ENCODE data around the gene ASAH2. TPM values are rescaled to one million over a fixed set of nuclear protein-coding genes. Genes with fewer than 3 reads are reported as not detected.

Gene ASAH2
- total and polyA plus RNA-seq, 2 donors = 0.18 to 1.4 TPM

GRCh38 chr10:50286517-50286916, 35.2 kb upstream of the ASAH2 start:
- no peaks in the 10 kb centered on the region for H3K4me1 ChIP-seq (ENCODE audit: control insufficient read depth in 2 of 2, insufficient read depth in 2 of 2, low read length in 2 of 2)
- DNase-seq (ENCODE audit: low read depth in 6 of 9, low spot score in 9 of 9) = no peak
- no peaks in the 10 kb centered on the region for H3K9me3 ChIP-seq (ENCODE audit: control insufficient read depth in 2 of 2, insufficient read depth in 1 of 2, low read length in 1 of 2)
- WGBS = 84% methylated on average over 2 of the region's 2 CpGs
- H3K27me3 ChIP-seq (ENCODE audit: control insufficient read depth in 2 of 2, insufficient read depth in 1 of 2, low read length in 1 of 2) = no peaks in the 10 kb centered on the region
- H3K27ac ChIP-seq (ENCODE audit: low read depth in 1 of 2, low read length in 1 of 2) = no peak overlapping the region
- no peaks in the 10 kb centered on the region for H3K36me3 ChIP-seq (ENCODE audit: control insufficient read depth in 2 of 2, insufficient read depth in 2 of 2, low read length in 1 of 2)
- H3K4me3 ChIP-seq (ENCODE audit: low read length in 2 of 2) = no peak overlapping the region

- no peaks in the 10 kb centered on the region for H3K27me3 ChIP-seq (ENCODE audit: control insufficient read depth in 2 of 2, insufficient read depth in 1 of 2, low read length in 1 of 2)
- no peaks in the 10 kb centered on the region for H3K36me3 ChIP-seq (ENCODE audit: control insufficient read depth in 2 of 2, insufficient read depth in 2 of 2, low read length in 1 of 2)
- WGBS = 93% methylated on average over 4 of the region's 4 CpGs
- H3K27ac ChIP-seq (ENCODE audit: low read depth in 1 of 2, low read length in 1 of 2) = no peak overlapping the region
- H3K4me3 ChIP-seq (ENCODE audit: low read length in 2 of 2) = no peak overlapping the region
- H3K9me3 ChIP-seq (ENCODE audit: control insufficient read depth in 2 of 2, insufficient read depth in 1 of 2, low read length in 1 of 2) = no peaks in the 10 kb centered on the region
- DNase-seq (ENCODE audit: low read depth in 6 of 9, low spot score in 9 of 9) = no peak
- H3K4me1 ChIP-seq (ENCODE audit: control insufficient read depth in 2 of 2, insufficient read depth in 2 of 2, low read length in 2 of 2) = no peaks in the 10 kb centered on the region
Observed at GRCh38 chr10:50281967-50282522, 30.7 kb upstream of the ASAH2 start.

DNA sequence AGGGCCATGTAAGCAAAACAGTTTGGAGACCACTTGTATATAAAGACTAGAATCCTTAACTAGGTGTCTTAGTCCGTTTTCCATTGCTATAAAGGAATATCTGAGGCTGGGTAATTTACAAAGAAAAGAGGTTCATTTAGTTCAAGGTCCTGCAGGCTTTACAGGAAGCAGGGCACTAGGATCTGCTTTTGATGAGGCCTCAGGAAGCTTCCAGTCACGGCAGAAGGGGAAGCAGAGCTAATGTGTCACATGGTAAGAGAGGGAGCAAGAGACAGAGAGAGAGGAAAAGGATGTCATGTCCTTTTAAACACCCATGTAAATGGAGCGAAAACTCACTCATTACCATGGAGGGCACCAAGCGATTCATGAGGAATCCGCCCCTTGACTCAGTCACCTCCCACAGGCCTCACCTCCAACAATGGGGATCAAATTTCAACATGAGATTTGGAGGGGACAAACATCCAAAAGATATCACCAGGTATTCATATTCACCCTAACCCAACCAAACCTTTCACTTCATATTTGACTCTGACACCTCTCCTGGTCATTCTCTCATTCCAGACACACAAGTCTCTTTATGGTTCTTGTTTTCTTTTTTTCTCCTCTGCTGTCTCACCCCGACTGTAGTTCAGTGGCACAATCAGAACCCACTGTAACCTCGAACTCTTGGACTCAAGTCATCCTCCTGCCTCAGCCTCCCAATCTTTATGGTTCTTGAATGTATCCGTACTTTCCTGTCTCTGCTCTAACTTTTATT, 30.1 kb upstream of the ASAH2 start:
- WGBS = 78% methylated on average over 8 of the region's 8 CpGs

GRCh38 chr10:50280049-50280841, 28.9 kb upstream of the ASAH2 start:
- Histone ChIP-seq H3K4me3 (ENCODE audit: low read length in 2 of 2) (no peak overlapping the region), H3K27ac (ENCODE audit: low read depth in 1 of 2, low read length in 1 of 2) (no peak overlapping the region)
- no peak for DNase-seq (ENCODE audit: low read depth in 6 of 9, low spot score in 9 of 9)

More for the DNA sequence above, 30.1 kb upstream of the ASAH2 start:
- Histone ChIP-seq H3K36me3 (ENCODE audit: control insufficient read depth in 2 of 2, insufficient read depth in 2 of 2, low read length in 1 of 2) (no peaks in the 10 kb centered on the region), H3K27me3 (ENCODE audit: control insufficient read depth in 2 of 2, insufficient read depth in 1 of 2, low read length in 1 of 2) (no peaks in the 10 kb centered on the region), H3K27ac (ENCODE audit: low read depth in 1 of 2, low read length in 1 of 2) (no peak overlapping the region), H3K4me1 (ENCODE audit: control insufficient read depth in 2 of 2, insufficient read depth in 2 of 2, low read length in 2 of 2) (no peaks in the 10 kb centered on the region), H3K9me3 (ENCODE audit: control insufficient read depth in 2 of 2, insufficient read depth in 1 of 2, low read length in 1 of 2) (no peaks in the 10 kb centered on the region), H3K4me3 (ENCODE audit: low read length in 2 of 2) (no peak overlapping the region)
- no peak for DNase-seq (ENCODE audit: low read depth in 6 of 9, low spot score in 9 of 9)

DNA sequence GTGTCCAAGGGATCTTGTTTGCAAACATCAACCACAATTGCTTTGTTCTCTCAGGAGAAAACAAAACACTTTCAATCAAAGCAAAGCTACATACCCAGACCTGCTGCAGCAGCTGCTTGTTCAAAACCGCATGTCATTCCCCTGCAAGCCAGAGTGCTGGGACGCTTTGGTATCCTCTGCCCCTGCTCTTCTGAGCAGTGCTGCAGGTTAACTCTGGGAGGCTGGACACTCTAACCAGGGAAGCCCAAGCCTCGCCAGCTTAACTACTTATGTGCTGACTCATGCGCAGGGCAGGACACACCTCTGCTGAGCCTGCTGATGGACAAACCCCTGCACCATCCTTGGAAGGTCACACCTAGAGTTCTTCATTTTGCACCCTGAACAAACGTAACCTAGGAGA, 28.2 kb upstream of the ASAH2 start:
- WGBS = 84% methylated on average over 5 of the region's 5 CpGs
- Histone ChIP-seq H3K27ac (ENCODE audit: low read depth in 1 of 2, low read length in 1 of 2) (no peak overlapping the region), H3K36me3 (ENCODE audit: control insufficient read depth in 2 of 2, insufficient read depth in 2 of 2, low read length in 1 of 2) (no peaks in the 10 kb centered on the region), H3K9me3 (ENCODE audit: control insufficient read depth in 2 of 2, insufficient read depth in 1 of 2, low read length in 1 of 2) (no peaks in the 10 kb centered on the region), H3K4me3 (ENCODE audit: low read length in 2 of 2) (no peak overlapping the region), H3K27me3 (ENCODE audit: control insufficient read depth in 2 of 2, insufficient read depth in 1 of 2, low read length in 1 of 2) (no peaks in the 10 kb centered on the region), H3K4me1 (ENCODE audit: control insufficient read depth in 2 of 2, insufficient read depth in 2 of 2, low read length in 2 of 2) (no peaks in the 10 kb centered on the region)
- DNase-seq (ENCODE audit: low read depth in 6 of 9, low spot score in 9 of 9) = no peak

More at GRCh38 chr10:50280049-50280841, 28.9 kb upstream of the ASAH2 start:
- Histone ChIP-seq H3K36me3 (ENCODE audit: control insufficient read depth in 2 of 2, insufficient read depth in 2 of 2, low read length in 1 of 2) (no peaks in the 10 kb centered on the region), H3K4me1 (ENCODE audit: control insufficient read depth in 2 of 2, insufficient read depth in 2 of 2, low read length in 2 of 2) (no peaks in the 10 kb centered on the region), H3K27me3 (ENCODE audit: control insufficient read depth in 2 of 2, insufficient read depth in 1 of 2, low read length in 1 of 2) (no peaks in the 10 kb centered on the region), H3K9me3 (ENCODE audit: control insufficient read depth in 2 of 2, insufficient read depth in 1 of 2, low read length in 1 of 2) (no peaks in the 10 kb centered on the region)
- 83% methylated on average over 5 of the region's 5 CpGs for WGBS

DNA sequence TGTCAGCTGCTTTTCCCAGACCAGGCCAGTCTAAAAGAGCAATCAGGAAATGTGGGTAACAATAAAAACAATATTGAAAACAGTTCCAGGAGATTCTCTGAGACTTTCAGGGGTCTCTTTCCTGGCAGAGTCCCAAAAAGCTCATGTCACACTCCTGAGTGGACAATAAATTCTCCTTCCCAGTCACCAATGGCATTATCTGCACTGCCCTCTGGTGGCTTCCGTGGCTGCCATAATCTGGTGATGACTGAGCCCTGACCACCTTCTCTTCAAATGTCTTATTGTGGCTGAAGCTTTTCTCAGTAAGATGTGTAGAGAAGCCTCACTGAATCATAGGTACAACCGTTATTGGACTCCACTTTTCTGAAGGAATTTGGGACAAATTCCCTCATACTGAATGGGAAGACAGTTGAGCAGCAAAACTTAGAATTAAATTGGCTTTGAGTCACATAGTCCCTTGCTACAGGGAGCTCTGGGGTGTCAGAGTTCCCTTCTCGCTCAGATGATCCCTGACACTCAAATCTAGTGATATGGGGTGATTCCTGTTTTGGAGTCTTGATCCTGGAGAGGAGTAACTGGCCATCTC, 24.4 kb upstream of the ASAH2 start:
- H3K4me1 ChIP-seq (ENCODE audit: control insufficient read depth in 2 of 2, insufficient read depth in 2 of 2, low read length in 2 of 2) = no peaks in the 10 kb centered on the region
- no peaks in the 10 kb centered on the region for H3K36me3 ChIP-seq (ENCODE audit: control insufficient read depth in 2 of 2, insufficient read depth in 2 of 2, low read length in 1 of 2)
- peak in 2 of 9 donors; percentile 13 to 24 for DNase-seq (ENCODE audit: low read depth in 6 of 9, low spot score in 9 of 9)
- no peak overlapping the region for H3K4me3 ChIP-seq (ENCODE audit: low read length in 2 of 2)
- WGBS = 56% methylated on average over 3 of the region's 3 CpGs
- no peak overlapping the region for H3K27ac ChIP-seq (ENCODE audit: low read depth in 1 of 2, low read length in 1 of 2)
- no peaks in the 10 kb centered on the region for H3K9me3 ChIP-seq (ENCODE audit: control insufficient read depth in 2 of 2, insufficient read depth in 1 of 2, low read length in 1 of 2)
- no peaks in the 10 kb centered on the region for H3K27me3 ChIP-seq (ENCODE audit: control insufficient read depth in 2 of 2, insufficient read depth in 1 of 2, low read length in 1 of 2)

- Histone ChIP-seq H3K4me1 (ENCODE audit: control insufficient read depth in 2 of 2, insufficient read depth in 2 of 2, low read length in 2 of 2) (no peaks in the 10 kb centered on the region), H3K27ac (ENCODE audit: low read depth in 1 of 2, low read length in 1 of 2) (no peak overlapping the region), H3K36me3 (ENCODE audit: control insufficient read depth in 2 of 2, insufficient read depth in 2 of 2, low read length in 1 of 2) (no peaks in the 10 kb centered on the region), H3K4me3 (ENCODE audit: low read length in 2 of 2) (no peak overlapping the region), H3K9me3 (ENCODE audit: control insufficient read depth in 2 of 2, insufficient read depth in 1 of 2, low read length in 1 of 2) (no peaks in the 10 kb centered on the region), H3K27me3 (ENCODE audit: control insufficient read depth in 2 of 2, insufficient read depth in 1 of 2, low read length in 1 of 2) (no peaks in the 10 kb centered on the region)
- WGBS = 96% methylated on average over 7 of the region's 7 CpGs
- DNase-seq (ENCODE audit: low read depth in 6 of 9, low spot score in 9 of 9) = no peak
Observed at GRCh38 chr10:50272531-50272930, 21.2 kb upstream of the ASAH2 start.

DNA sequence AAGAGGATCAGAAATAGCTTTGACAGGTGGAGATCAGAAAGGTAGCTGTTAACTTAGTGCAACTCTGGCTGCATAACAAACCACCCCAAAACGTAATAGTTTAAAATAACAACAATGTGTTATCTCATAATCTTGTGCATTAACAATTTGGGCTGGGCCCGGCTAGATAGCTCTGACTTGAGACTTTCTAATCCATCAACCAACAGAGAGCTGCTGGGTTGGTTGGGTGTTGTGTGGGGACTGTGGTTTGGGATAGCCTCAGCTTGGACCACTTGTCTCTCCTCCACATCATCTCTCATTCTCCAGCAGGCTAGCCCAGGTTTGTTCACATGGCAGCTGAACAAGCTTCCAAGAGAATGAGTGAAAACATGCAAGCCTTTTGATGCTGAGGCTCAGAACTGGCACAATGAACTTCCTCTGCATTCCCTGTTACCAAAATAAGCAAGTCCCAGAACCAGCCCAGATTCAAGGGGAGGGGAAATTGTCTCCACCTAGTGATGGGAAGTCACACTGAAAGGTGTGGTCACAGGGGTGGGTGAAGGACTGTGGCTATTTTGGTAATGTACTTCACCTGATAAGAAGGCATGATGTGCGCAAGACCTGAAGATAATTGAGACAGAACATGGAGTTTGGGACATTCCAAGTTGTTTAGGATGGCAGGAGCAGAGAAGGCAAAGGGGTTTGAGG, 20.4 kb upstream of the ASAH2 start:
- no peak overlapping the region for H3K27ac ChIP-seq (ENCODE audit: low read depth in 1 of 2, low read length in 1 of 2)
- no peaks in the 10 kb centered on the region for H3K27me3 ChIP-seq (ENCODE audit: control insufficient read depth in 2 of 2, insufficient read depth in 1 of 2, low read length in 1 of 2)
- H3K4me1 ChIP-seq (ENCODE audit: control insufficient read depth in 2 of 2, insufficient read depth in 2 of 2, low read length in 2 of 2) = no peaks in the 10 kb centered on the region
- 90% methylated on average over 3 of the region's 3 CpGs for WGBS
- no peak overlapping the region for H3K4me3 ChIP-seq (ENCODE audit: low read length in 2 of 2)
- no peaks in the 10 kb centered on the region for H3K36me3 ChIP-seq (ENCODE audit: control insufficient read depth in 2 of 2, insufficient read depth in 2 of 2, low read length in 1 of 2)
- no peaks in the 10 kb centered on the region for H3K9me3 ChIP-seq (ENCODE audit: control insufficient read depth in 2 of 2, insufficient read depth in 1 of 2, low read length in 1 of 2)
- DNase-seq (ENCODE audit: low read depth in 6 of 9, low spot score in 9 of 9) = no peak
